Sigmoid colon (tissue), 4 donors: ENCODE data around the gene DIRAS1.

ENCODE experiments used
- CTCF ChIP-seq, 4 experiments: fragments of 450-650 bp in 3 of 4; fragments of 200-600 bp in 1 of 4; IDR thresholded peaks; one replicate each; pipeline ENCODE4 v1.5.1; 2016 to 2019; ENCODE audit warnings: antibody characterized with exemption in 4 of 4, mild to moderate bottlenecking in 3 of 4, moderate library complexity in 2 of 4
- EP300 ChIP-seq, 4 donors: sonication (generic); formaldehyde crosslinking; IDR thresholded peaks; one replicate each; pipeline ENCODE4 v1.6.1; 2017; ENCODE audit warnings: antibody characterized with exemption in 4 of 4
- POLR2AphosphoS5 ChIP-seq, 4 donors: sonication (generic); formaldehyde crosslinking; IDR thresholded peaks; one replicate each; pipeline ENCODE4 v1.6.1; 2017; ENCODE audit warnings: antibody characterized with exemption in 4 of 4

GRCh38 chr19:2699413-2700140 is 21.6 kb downstream of the DIRAS1 start:
- TF ChIP-seq POLR2AphosphoS5 (IDR thresholded peaks at IDR 0.05) (no peak), CTCF (IDR thresholded peaks at IDR 0.05) (no peak), EP300 (IDR thresholded peaks at IDR 0.05) (no peak)
